DMS153 (cell line): ENCODE measurements around the gene DGCR8.

Source experiments
- DNase-seq: peaks from one replicate; lab custom pipeline; 2025; lab: John Stamatoyannopoulos, UW

DGCR8 gene

GRCh38 chr22:20090730-20091240 lies 10.7 kb downstream of the DGCR8 start:
- DNase-seq, result no peak

GRCh38 chr22:20091690-20092476 lies 11.8 kb downstream of the DGCR8 start:
- DNase-seq, result no peak

DNA sequence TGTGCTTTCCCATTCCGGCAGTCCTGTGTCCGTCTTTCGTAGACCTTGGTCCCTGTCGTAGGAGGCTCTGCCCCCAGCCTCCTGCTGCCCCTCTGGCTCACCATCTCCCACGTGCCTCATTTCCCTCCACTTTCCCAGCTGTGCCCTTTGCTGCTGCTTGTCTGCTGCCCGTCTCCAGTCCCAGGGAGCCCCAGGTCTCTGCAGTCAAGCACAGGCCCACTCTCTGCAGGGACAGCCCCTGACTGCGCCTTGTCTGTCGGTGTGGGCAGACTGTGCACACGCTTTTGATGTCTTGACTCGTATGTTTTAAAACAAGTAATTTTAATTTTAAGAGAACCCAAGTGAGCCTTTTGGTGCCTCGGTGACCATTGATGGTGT lies 12.4 kb downstream of the DGCR8 start:
- DNase-seq, result no peak

DNA sequence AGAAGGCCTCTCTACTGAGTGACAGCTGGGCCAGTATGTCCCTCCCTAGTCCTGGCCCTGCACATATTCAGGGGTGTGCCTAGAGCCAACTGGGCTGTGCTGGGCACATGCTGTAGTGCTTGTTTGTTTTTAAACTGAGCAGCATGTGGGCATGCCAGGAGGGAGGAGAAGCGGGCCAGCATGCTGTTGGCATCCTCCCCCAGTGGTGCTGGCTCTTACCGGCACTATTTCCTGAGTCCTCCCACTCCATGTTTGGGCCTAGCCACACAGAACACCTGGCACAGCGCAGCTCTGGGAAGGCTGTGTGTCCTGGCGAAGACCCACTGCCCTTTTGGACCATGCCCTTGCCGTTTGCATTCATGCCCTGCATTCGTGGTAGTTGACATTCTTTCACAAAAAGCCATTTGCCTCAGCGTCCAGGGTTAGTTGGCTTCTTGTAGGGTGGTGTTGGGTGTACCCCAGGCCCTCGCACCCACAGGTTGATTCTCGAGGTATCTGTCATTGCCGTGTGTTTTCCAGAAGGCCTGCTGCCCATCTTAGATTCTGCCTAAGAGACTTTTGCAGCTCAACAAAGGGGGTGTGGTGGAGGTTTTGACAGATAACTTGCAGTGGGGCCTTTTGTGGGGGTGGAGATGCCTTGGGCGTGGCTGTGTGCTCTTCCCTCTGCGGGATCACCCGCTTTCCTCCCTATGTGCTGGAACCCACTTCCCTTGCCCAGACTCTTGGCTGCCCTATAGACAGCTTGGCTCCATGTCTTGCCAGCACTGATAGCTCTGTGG lies 13.6 kb downstream of the DGCR8 start:
- DNase-seq, result no peak

DNA sequence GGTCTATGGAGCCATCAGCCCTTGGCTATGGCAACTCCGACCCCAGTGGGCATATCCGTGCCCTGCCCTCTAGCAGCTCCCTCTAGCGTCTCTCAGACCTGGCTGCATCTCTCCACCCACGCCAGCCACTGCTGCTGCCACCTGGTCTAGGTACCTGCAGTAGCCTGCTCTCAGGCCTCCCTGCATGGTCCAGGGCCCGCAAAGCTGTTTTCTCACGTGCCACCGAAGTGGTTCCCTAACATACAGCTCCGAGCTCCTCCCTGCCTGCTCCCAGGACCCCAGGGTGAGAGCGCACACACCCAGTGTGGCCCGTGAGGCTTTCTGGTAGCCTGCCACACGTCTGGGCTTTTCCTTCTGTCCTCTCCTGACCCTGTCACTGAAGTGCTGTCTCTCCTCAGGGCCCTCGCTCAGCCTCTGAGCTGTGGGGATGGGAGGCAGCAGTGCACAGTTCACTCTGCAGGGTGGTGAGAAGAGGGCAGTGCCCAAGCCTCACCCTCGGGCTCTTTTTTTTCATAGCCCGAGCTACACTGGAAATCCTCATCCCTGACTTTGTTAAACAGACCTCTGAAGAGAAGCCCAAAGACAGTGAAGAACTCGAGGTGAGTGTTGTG lies 14.3 kb downstream of the DGCR8 start:
- DNase-seq, result no peak

GRCh38 chr22:20095521-20095920 lies 15.5 kb downstream of the DGCR8 start:
- DNase-seq, result no peak

GRCh38 chr22:20096574-20097420 lies 16.8 kb downstream of the DGCR8 start:
- no peak for DNase-seq

DNA sequence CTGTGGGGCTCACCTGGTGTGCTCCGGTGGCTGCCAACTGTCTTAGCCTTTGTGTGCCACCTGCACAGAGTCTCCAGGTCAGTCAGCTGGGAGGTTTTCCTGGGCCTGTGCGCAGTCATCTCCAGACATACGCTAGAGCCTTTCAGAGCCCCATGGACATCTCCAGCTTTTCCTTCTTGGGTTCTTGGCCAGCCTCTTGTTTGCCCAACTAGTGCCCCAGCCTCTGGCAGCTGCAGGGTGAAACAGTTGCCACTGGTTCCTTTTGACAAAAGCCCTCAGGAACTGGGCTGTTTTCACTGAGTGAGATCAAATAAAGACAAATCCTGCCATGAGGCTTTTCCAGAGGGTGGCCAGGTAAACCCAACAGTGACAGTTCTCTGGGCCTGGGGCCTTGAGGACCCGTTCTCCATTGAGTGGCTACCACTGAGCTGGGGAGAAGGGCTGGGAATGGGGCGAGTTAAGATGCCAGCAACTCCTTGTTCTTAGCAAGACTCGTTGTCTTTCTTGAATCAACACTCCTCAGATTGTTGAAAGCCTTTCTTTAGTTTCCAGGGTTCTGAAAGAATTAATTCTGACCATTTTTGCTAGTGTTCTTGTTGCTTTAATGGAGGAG lies 19.2 kb downstream of the DGCR8 start:
- no peak for DNase-seq

GRCh38 chr22:20101638-20102037 lies 21.6 kb downstream of the DGCR8 start:
- DNase-seq, result no peak

- DNase-seq, result no peak
Measured at GRCh38 chr22:20102203-20102780, 22.3 kb downstream of the DGCR8 start.

GRCh38 chr22:20105456-20106204 lies 25.6 kb downstream of the DGCR8 start:
- DNase-seq, result no peak

- no peak for DNase-seq
Measured at GRCh38 chr22:20106205-20106848, 26.3 kb downstream of the DGCR8 start.

GRCh38 chr22:20106849-20107237 lies 26.8 kb downstream of the DGCR8 start:
- DNase-seq, result no peak

- no peak for DNase-seq
Measured at GRCh38 chr22:20107471-20107901, 27.4 kb downstream of the DGCR8 start.

- DNase-seq, result no peak
Measured at GRCh38 chr22:20107951-20108756, 28.1 kb downstream of the DGCR8 start.

- no peak for DNase-seq
Measured at GRCh38 chr22:20108757-20109230, 28.8 kb downstream of the DGCR8 start.

DNA sequence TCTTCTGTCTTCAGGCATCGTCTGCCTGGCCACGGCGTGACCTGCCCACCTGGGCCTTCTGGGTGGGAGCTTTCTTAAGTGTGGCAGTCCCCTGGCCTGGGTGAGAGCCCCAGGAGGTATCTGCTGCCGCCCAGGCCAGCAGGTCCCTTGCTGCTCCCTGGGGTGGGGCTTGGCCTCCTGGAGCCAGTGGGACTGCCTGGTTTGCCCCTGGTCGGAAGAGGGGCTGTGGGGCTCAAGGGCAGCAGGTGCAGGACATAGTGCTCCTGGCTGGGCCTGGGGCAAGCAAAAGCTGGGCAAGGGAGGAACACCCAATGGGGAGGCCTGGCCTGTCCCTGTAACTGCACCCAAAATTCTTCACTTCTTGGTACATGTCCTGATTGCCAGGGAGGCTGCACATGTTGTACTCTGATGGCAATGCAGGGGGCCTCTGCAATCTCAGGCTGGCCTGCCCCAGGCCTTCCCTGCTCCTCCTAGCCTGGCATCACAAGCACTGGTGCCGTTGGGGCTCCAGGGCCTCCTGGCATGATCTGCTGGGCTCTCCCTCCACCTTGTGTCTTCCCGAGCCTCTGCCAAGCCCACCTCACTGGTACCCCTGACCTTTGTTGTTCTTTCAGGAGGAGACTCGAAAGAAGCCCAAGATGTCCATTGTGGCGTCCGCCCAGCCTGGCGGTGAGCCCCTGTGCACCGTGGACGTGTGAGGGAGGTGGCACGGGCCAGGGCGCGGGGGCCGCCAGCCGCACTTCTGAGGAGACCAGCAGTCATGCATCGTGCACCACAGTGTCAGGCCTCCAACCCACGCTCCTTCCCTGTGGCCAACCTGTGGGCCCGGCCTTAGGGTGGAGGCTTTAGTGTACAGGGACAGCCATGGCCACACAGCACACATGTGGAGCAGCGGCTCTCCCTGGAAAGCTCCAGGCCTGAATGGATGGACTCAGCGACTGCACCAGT lies 29.6 kb downstream of the DGCR8 start:
- DNase-seq, result no peak
